ENCODE measurements around the gene NFXL1.

The NFXL1 gene

GRCh38 chr4:47831026-47831679 lies 83.2 kb downstream of the NFXL1 start:
- no peak for DNase-seq (ENCODE audit: low spot score)

- DNase-seq (ENCODE audit: low spot score): no peak
Observed at GRCh38 chr4:47830265-47831025, 83.9 kb downstream of the NFXL1 start.

- no peak for DNase-seq (ENCODE audit: low spot score)
Observed at GRCh38 chr4:47829438-47829837, 84.9 kb downstream of the NFXL1 start.

GRCh38 chr4:47827343-47828047 lies 86.9 kb downstream of the NFXL1 start:
- DNase-seq (ENCODE audit: low spot score): no peak

GRCh38 chr4:47824840-47825239 lies 89.5 kb downstream of the NFXL1 start:
- DNase-seq (ENCODE audit: low spot score): no peak

- no peak for DNase-seq (ENCODE audit: low spot score)
Observed at GRCh38 chr4:47819178-47819577, 95.2 kb downstream of the NFXL1 start.

- no peak for DNase-seq (ENCODE audit: low spot score)
Observed at GRCh38 chr4:47817275-47817674, 97.1 kb downstream of the NFXL1 start.

- DNase-seq (ENCODE audit: low spot score): no peak
Observed at GRCh38 chr4:47816748-47817147, 97.6 kb downstream of the NFXL1 start.

GRCh38 chr4:47814618-47815295 lies 99.6 kb downstream of the NFXL1 start:
- DNase-seq (ENCODE audit: low spot score): no peak

- DNase-seq (ENCODE audit: low spot score): no peak
Observed at GRCh38 chr4:47809654-47810203, 104.7 kb downstream of the NFXL1 start.

GRCh38 chr4:47804598-47804997 lies 109.8 kb downstream of the NFXL1 start:
- DNase-seq (ENCODE audit: low spot score): no peak

GRCh38 chr4:47801481-47802002 lies 112.8 kb downstream of the NFXL1 start:
- no peak for DNase-seq (ENCODE audit: low spot score)

- no peak for DNase-seq (ENCODE audit: low spot score)
Observed at GRCh38 chr4:47798165-47798564, 116.2 kb downstream of the NFXL1 start.
